ENCODE data around the gene SSTR3.
"Not testable (repeated sequence)": the region's sequence is repeated elsewhere in the genome, so short reads cannot be mapped to it uniquely, and the experiment has no call there.

SSTR3 gene

DNA sequence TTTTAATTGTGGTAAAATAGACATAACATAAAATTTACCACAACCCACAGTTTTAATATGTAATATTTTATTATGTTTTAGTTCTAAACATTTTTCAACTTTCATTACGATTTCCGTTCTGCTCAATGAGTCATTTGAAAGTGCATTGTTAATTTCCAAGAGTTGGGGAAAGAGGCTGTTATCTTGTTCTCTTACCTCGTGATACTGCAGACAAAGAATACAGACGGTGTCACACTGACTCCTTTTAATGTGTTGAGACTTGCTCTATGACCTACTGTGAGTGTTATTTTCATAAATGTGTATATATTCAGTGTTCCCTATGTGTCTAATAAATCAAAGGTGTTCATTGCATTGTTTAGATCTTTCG is 42.6 kb upstream of the SSTR3 start:
- Histone ChIP-seq H3K4me2 (ENCODE audit: low read length) (no peak overlapping the region), H2AFZ (no peak overlapping the region), H3K9me3 (ENCODE audit: control insufficient read depth, low read length) (no peaks in the 10 kb centered on the region), H3K4me3 (ENCODE audit: low read depth, low read length) (no peak overlapping the region), H3K9ac (no peak overlapping the region), H3K4me1 (no peaks in the 10 kb centered on the region), H3K27me3 (ENCODE audit: control insufficient read depth, insufficient read depth, low read length) (no peaks in the 10 kb centered on the region), H3K79me2 (no peaks in the 10 kb centered on the region), H3K27ac (no peak overlapping the region), H3K36me3 (ENCODE audit: control insufficient read depth, insufficient read depth, low read length) (no peaks in the 10 kb centered on the region)
- no peak for TF ChIP-seq CTCF (IDR thresholded peaks at IDR 0.05)

DNA sequence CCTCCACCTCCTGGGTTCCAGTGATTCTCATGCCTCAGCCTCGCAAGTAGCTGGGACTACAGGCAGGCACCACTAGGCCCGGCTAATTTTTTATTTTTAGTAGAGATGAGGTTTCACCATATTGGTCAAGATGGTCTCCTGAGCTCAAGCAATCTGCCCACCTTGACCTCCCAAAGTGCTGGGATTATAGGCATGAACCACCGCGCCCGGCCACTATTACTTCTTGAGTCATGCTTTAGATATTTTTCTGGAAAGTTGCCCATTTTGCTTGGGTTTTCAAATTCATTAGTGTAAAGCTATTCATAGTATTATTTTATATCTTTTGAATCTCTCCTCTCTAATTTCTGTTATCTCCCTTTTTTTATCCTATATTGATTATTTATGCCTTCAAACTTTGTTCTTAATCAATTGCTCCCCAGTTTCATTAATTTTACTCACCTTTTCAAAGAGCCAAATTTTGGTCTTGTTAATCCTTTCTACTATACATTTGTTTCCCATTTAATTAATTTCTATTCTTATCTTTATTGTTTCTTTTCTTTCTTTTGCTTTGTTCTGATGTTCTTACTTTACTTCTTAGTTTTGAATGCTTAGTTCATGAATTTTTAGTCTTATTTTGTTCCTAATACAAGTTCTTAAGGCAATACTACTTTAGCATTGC is 42.1 kb upstream of the SSTR3 start:
- Histone ChIP-seq H3K4me3 (ENCODE audit: low read depth, low read length) (no peak overlapping the region), H3K36me3 (ENCODE audit: control insufficient read depth, insufficient read depth, low read length) (no peaks in the 10 kb centered on the region), H3K4me2 (ENCODE audit: low read length) (no peak overlapping the region), H3K4me1 (no peaks in the 10 kb centered on the region), H2AFZ (no peak overlapping the region), H3K9me3 (ENCODE audit: control insufficient read depth, low read length) (no peaks in the 10 kb centered on the region), H3K27ac (no peak overlapping the region), H3K79me2 (no peaks in the 10 kb centered on the region), H3K9ac (no peak overlapping the region), H3K27me3 (ENCODE audit: control insufficient read depth, insufficient read depth, low read length) (no peaks in the 10 kb centered on the region)
- no peak for TF ChIP-seq CTCF (IDR thresholded peaks at IDR 0.05)

DNA sequence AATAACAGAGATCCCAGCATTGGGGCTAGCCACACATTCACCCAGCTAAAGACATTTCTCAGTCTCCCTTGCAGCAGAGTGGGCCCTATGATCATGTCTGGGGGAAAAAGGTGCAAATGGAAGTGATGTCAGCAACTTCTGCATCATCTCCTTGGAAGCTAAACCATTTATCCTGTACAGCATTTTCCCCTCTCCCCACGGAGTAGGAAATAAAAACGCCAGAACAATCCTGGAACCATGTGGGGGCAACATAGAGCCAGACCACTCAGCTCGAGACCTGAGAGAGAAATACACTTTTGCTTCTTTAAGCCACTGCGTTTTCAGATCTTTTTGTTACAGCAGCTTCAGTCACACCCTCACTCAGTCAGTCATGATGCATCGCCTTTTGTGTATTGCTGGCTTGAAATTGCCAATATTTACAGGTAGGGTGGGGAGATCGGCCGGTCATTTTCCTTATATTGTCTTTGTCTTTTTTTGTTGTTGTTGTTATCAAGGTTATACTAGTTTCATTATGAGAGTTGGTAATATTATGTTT is 40.9 kb upstream of the SSTR3 start:
- no peak overlapping the region for H3K4me2 ChIP-seq (ENCODE audit: low read length)
- no peaks in the 10 kb centered on the region for H3K27me3 ChIP-seq (ENCODE audit: control insufficient read depth, insufficient read depth, low read length)
- H3K4me1 ChIP-seq: no peaks in the 10 kb centered on the region
- H3K36me3 ChIP-seq (ENCODE audit: control insufficient read depth, insufficient read depth, low read length): no peaks in the 10 kb centered on the region
- no peaks in the 10 kb centered on the region for H3K9me3 ChIP-seq (ENCODE audit: control insufficient read depth, low read length)
- H2AFZ ChIP-seq: no peak overlapping the region
- no peak for TF ChIP-seq CTCF (IDR thresholded peaks at IDR 0.05)
- no peaks in the 10 kb centered on the region for H3K79me2 ChIP-seq
- no peak overlapping the region for H3K9ac ChIP-seq
- H3K4me3 ChIP-seq (ENCODE audit: low read depth, low read length): no peak overlapping the region
- no peak overlapping the region for H3K27ac ChIP-seq

- H3K4me3 ChIP-seq (ENCODE audit: low read depth, low read length); H3K79me2 ChIP-seq; H3K9me3 ChIP-seq (ENCODE audit: control insufficient read depth, low read length); H3K4me1 ChIP-seq; H3K27me3 ChIP-seq (ENCODE audit: control insufficient read depth, insufficient read depth, low read length); H3K27ac ChIP-seq; H3K4me2 ChIP-seq (ENCODE audit: low read length); H2AFZ ChIP-seq; H3K9ac ChIP-seq; H3K36me3 ChIP-seq (ENCODE audit: control insufficient read depth, insufficient read depth, low read length): not testable (repeated sequence)
These were observed 39.6 kb upstream of the SSTR3 start for GRCh38 chr22:37251836-37252235.

GRCh38 chr22:37249986-37250385 is 37.7 kb upstream of the SSTR3 start:
- Histone ChIP-seq H3K9me3 (ENCODE audit: control insufficient read depth, low read length) (no peaks in the 10 kb centered on the region), H3K9ac (no peak overlapping the region), H3K4me3 (ENCODE audit: low read depth, low read length) (no peak overlapping the region), H3K36me3 (ENCODE audit: control insufficient read depth, insufficient read depth, low read length) (no peaks in the 10 kb centered on the region), H3K4me2 (ENCODE audit: low read length) (no peak overlapping the region), H2AFZ (no peak overlapping the region), H3K27me3 (ENCODE audit: control insufficient read depth, insufficient read depth, low read length) (no peaks in the 10 kb centered on the region), H3K4me1 (no peaks in the 10 kb centered on the region), H3K79me2 (no peaks in the 10 kb centered on the region), H3K27ac (no peak overlapping the region)
- TF ChIP-seq CTCF (IDR thresholded peaks at IDR 0.05): no peak
